ENCODE data around the gene A2M. TPM values are rescaled to one million over a fixed set of nuclear protein-coding genes. Genes with fewer than 3 reads are reported as not detected.

Gene A2M
- total and polyA plus RNA-seq, 2 of the 4 experiments (the other 2 are of a cell fraction), result 1.1 to 3.2 TPM

DNA sequence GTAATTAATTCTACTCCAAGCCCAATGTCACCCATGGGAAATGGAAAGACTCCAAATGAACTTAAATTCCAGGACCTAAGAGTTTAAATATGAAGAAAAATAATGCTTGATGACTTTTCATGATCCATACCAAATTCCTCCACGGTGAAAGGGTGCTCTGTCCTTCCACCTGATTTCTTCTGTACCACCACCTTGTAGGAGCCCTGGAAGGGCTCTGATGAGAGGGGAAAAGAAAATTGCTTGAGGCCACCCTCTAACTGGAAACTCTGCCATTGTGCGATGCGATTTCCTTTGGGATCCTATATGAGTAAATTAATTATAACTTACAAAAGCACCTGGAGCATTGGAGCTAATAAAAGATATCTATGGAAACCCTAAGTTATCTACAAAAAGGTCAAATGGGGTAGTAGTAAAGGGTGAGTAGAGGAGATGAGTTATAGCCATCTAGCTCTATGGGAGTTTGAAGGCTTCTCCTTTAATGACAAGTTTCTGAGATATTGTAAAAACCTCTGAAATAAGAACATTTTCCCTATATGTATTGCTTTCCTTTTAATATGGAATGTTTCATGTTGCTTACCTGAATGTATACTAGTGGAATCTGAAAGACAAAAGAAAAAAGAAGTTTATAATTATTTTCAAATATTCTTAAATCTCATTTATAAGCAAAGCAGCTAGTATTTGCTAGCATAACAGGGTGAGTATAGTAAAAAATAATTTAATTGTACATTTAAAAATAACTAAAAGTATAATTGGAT lies 5.8 kb downstream of the A2M start:
- no peaks in the 10 kb centered on the region for H3K9me3 ChIP-seq (ENCODE audit: control insufficient read depth, insufficient read depth, low read length)
- no peak overlapping the region for H2BK20ac ChIP-seq (ENCODE audit: low read depth, low read length)
- H2BK15ac ChIP-seq (ENCODE audit: low read depth, low read length), result no peak overlapping the region
- no peak overlapping the region for H3K27ac ChIP-seq (ENCODE audit: insufficient read depth, low read length)
- TF ChIP-seq, protein P1, sequence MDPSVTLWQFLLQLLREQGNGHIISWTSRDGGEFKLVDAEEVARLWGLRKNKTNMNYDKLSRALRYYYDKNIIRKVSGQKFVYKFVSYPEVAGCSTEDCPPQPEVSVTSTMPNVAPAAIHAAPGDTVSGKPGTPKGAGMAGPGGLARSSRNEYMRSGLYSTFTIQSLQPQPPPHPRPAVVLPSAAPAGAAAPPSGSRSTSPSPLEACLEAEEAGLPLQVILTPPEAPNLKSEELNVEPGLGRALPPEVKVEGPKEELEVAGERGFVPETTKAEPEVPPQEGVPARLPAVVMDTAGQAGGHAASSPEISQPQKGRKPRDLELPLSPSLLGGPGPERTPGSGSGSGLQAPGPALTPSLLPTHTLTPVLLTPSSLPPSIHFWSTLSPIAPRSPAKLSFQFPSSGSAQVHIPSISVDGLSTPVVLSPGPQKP (IDR thresholded peaks at IDR 0.05; ENCODE audit: borderline replicate concordance, low read depth, low read length), result no peak
- TF ChIP-seq BHLHE40 (IDR thresholded peaks at IDR 0.05; ENCODE audit: low read depth, low read length), result no peak
- no peak for TF ChIP-seq CEBPB (IDR thresholded peaks at IDR 0.05; ENCODE audit: low read depth, low read length)
- no peak for TF ChIP-seq FOS (IDR thresholded peaks at IDR 0.05; ENCODE audit: low read depth, low read length)
- DNase-seq, result no peak
- no peak for ATAC-seq (ENCODE audit: low read depth)
- no peak overlapping the region for H2BK5ac ChIP-seq (ENCODE audit: low read depth, low read length, poor library complexity, severe bottlenecking)
- no peak overlapping the region for H4K8ac ChIP-seq (ENCODE audit: low read depth in 2 of 2, low read length in 2 of 2)
- H3K9ac ChIP-seq (ENCODE audit: low read depth, low read length), result no peak overlapping the region
- H3K4me3 ChIP-seq (ENCODE audit: insufficient read depth, low read depth, low read length), result no peak overlapping the region
- dilution Hi-C loops (cut with HindIII; ENCODE audit: low sequenced_read_pairs, unreplicated experiment), result no loop called here
- ChIA-PET CTCF (no interaction called here), POLR2A (ENCODE audit: unreplicated experiment) (no interaction called here)
- H4K5ac ChIP-seq (ENCODE audit: low read depth, low read length), result no peak overlapping the region
- no peak overlapping the region for H2AFZ ChIP-seq (replicated peaks; ENCODE audit: low read length, poor library complexity)
- H3K4me1 ChIP-seq (ENCODE audit: control insufficient read depth, insufficient read depth, low read length), result no peaks in the 10 kb centered on the region
- intact Hi-C loops (cut with micrococcal nuclease), result no loop called here
- H3K18ac ChIP-seq (ENCODE audit: low read depth, low read length), result no peak overlapping the region
- no peak overlapping the region for H2AK9ac ChIP-seq (replicated peaks; ENCODE audit: low read depth, low read length, poor library complexity)
- no TSS peak for BruUV-seq (replicated peaks)
- H3K36me3 ChIP-seq (ENCODE audit: control insufficient read depth, insufficient read depth, low read length), result peaks cover 4% of the 10 kb centered on the region; the same call in 1 of the 2 replicates
- no peak overlapping the region for H2AK5ac ChIP-seq (ENCODE audit: low read depth, low read length)
- no peaks in the 10 kb centered on the region for H3K79me1 ChIP-seq (ENCODE audit: low read depth in 1 of 2, low read length in 2 of 2)
- no peak overlapping the region for H3K4me2 ChIP-seq (ENCODE audit: low read depth, low read length)
- H3K14ac ChIP-seq (replicated peaks; ENCODE audit: low read depth, low read length), result no peak overlapping the region
- H3K4ac ChIP-seq (ENCODE audit: low read depth, low read length), result no peak overlapping the region
- H2BK120ac ChIP-seq (ENCODE audit: low read depth, low read length), result no peak overlapping the region
- H3K23ac ChIP-seq (ENCODE audit: low read depth, low read length), result no peak overlapping the region
- H3K27me3 ChIP-seq (ENCODE audit: control insufficient read depth, insufficient read depth, low read length), result no peaks in the 10 kb centered on the region
- H4K20me1 ChIP-seq (ENCODE audit: insufficient read depth, low read length), result no peaks in the 10 kb centered on the region
- no peak overlapping the region for H3K56ac ChIP-seq (ENCODE audit: extremely low read depth, insufficient read depth, low read length)
- no peaks in the 10 kb centered on the region for H3K9me1 ChIP-seq (ENCODE audit: insufficient read depth, low read length)
- no CpG with 5 or more reads among the region's 3 CpGs for WGBS, 2 experiments (ENCODE audit: extremely low coverage in 2 of 2, insufficient read length in 1 of 2)
- no peak overlapping the region for H4K91ac ChIP-seq (ENCODE audit: insufficient read depth, low read depth, low read length)
- in situ Hi-C loops (cut with MboI; ENCODE audit: low sequenced_read_pairs), result no loop called here
